DND-41 (cell line): Measurements from ENCODE around the gene NEUROD6.

Source experiments
- ATAC-seq: fragments of 200-7000 bp; cut with Tn5 transposase; 3 replicates; pipeline ENCODE4 v1.9.1; 2021; ENCODE audit warnings: low read depth; ENCODE audit not compliant: insufficient read depth
- DNase-seq: peaks from one replicate; pipeline ENCODE4 v3.0.0-alpha.2; 2020
- H2AFZ ChIP-seq: 2 replicates; pipeline ENCODE4 v1.6.0; 2012; ENCODE audit warnings: low read depth, low read length
- H3K27ac ChIP-seq: 2 replicates; pipeline ENCODE4 v1.5.1; 2012; ENCODE audit warnings: low read length, inconsistent platforms
- H3K27me3 ChIP-seq: fragments of 200-600 bp; sonication (generic); 2 replicates; pipeline ENCODE4 v1.6.0; 2012; ENCODE audit warnings: low read length, mild to moderate bottlenecking, inconsistent platforms; ENCODE audit not compliant: insufficient read depth, poor library complexity
- H3K36me3 ChIP-seq: 2 replicates; pipeline ENCODE4 v1.5.1; 2012; ENCODE audit warnings: low read length, inconsistent platforms; ENCODE audit not compliant: insufficient read depth
- H3K4me1 ChIP-seq: 2 replicates; pipeline ENCODE4 v1.5.1; 2012; ENCODE audit warnings: mild to moderate bottlenecking, low read length; ENCODE audit not compliant: insufficient read depth
- H3K4me2 ChIP-seq: 2 replicates; pipeline ENCODE4 v1.6.0; 2012; ENCODE audit warnings: mild to moderate bottlenecking, moderate library complexity, low read length, inconsistent platforms; ENCODE audit not compliant: insufficient read depth
- H3K4me3 ChIP-seq, 2 experiments: fragments of 200-600 bp in 1 of 2; shearing (Covaris generic) in 1 of 2; 2 replicates each; pipeline ENCODE4 v1.5.1; 2012 to 2016; ENCODE audit warnings: inconsistent platforms in 2 of 2, low read length in 2 of 2, mild to moderate bottlenecking in 2 of 2, low read depth in 1 of 2, moderate library complexity in 1 of 2
- H3K79me2 ChIP-seq: 2 replicates; pipeline ENCODE4 v1.6.0; 2012; ENCODE audit warnings: low read length, inconsistent platforms; ENCODE audit not compliant: insufficient read depth
- H3K9ac ChIP-seq: 2 replicates; pipeline ENCODE4 v1.6.0; 2012; ENCODE audit warnings: low read depth, mild to moderate bottlenecking, inconsistent platforms, low read length, moderate library complexity
- H3K9me3 ChIP-seq: 2 replicates; pipeline ENCODE4 v1.5.1; 2012; ENCODE audit warnings: low read length, moderate library complexity, mild to moderate bottlenecking, inconsistent platforms; ENCODE audit not compliant: insufficient read depth, severe bottlenecking
- H4K20me1 ChIP-seq: 2 replicates; pipeline ENCODE4 v1.6.0; 2012; ENCODE audit warnings: low read length; ENCODE audit not compliant: insufficient read depth
- EZH2 ChIP-seq: IDR thresholded peaks from 3 replicates; pipeline ENCODE4 v1.6.1; 2012; ENCODE audit warnings: borderline replicate concordance, low read depth, mild to moderate bottlenecking, moderate library complexity, low read length, inconsistent platforms; ENCODE audit not compliant: severe bottlenecking
- TF ChIP-seq, protein P1 (sequence below): IDR thresholded peaks from 2 replicates; pipeline ENCODE4 v1.5.1; 2012; ENCODE audit warnings: borderline replicate concordance, low read length, moderate library complexity, mild to moderate bottlenecking; ENCODE audit not compliant: poor library complexity, severe bottlenecking; ENCODE audit errors: extremely low read depth

NEUROD6 gene

DNA sequence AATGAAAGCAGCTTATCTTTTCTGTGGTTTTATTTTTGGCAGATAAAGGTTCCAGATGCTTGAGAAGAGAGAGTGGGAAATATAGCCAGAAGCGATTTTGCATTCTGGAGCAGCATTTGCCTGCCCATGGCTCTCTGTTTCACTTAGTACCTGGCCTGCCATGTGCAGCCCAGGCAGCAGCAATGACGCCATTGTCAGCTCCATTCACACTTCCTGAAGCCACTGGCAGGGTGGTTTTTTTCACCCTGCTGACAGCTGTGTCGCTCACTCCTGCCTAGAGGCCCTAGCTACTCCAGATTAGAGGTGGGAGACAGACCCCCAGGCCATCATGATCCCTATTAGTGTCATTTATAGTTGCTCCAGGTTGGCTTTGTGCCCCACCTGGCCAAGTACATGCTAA lies 30.1 kb upstream of the NEUROD6 start:
- no peak for ATAC-seq
- Histone ChIP-seq H3K9me3 (no peaks in the 10 kb centered on the region), H3K4me3 (no peak overlapping the region), H4K20me1 (no peaks in the 10 kb centered on the region), H3K36me3 (no peaks in the 10 kb centered on the region), H3K27me3 (no peaks in the 10 kb centered on the region), H3K9ac (no peak overlapping the region), H3K79me2 (no peaks in the 10 kb centered on the region), H2AFZ (no peak overlapping the region), H3K4me2 (no peak overlapping the region), H3K27ac (no peak overlapping the region), H3K4me1 (no peaks in the 10 kb centered on the region)
- no peak for TF ChIP-seq EZH2
- TF ChIP-seq, protein P1, sequence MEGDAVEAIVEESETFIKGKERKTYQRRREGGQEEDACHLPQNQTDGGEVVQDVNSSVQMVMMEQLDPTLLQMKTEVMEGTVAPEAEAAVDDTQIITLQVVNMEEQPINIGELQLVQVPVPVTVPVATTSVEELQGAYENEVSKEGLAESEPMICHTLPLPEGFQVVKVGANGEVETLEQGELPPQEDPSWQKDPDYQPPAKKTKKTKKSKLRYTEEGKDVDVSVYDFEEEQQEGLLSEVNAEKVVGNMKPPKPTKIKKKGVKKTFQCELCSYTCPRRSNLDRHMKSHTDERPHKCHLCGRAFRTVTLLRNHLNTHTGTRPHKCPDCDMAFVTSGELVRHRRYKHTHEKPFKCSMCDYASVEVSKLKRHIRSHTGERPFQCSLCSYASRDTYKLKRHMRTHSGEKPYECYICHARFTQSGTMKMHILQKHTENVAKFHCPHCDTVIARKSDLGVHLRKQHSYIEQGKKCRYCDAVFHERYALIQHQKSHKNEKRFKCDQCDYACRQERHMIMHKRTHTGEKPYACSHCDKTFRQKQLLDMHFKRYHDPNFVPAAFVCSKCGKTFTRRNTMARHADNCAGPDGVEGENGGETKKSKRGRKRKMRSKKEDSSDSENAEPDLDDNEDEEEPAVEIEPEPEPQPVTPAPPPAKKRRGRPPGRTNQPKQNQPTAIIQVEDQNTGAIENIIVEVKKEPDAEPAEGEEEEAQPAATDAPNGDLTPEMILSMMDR: no peak
- no peak for DNase-seq

- Histone ChIP-seq H3K4me2 (no peak overlapping the region), H3K36me3 (no peaks in the 10 kb centered on the region), H3K4me3 (no peak overlapping the region), H3K79me2 (no peaks in the 10 kb centered on the region), H3K27me3 (no peaks in the 10 kb centered on the region), H3K27ac (no peak overlapping the region), H4K20me1 (no peaks in the 10 kb centered on the region), H3K9me3 (no peaks in the 10 kb centered on the region), H3K9ac (no peak overlapping the region), H2AFZ (no peak overlapping the region), H3K4me1 (no peaks in the 10 kb centered on the region)
- TF ChIP-seq, protein P1: no peak
- no peak for TF ChIP-seq EZH2
- ATAC-seq: no peak
- DNase-seq: no peak
These were observed 28.1 kb upstream of the NEUROD6 start for GRCh38 chr7:31368620-31369019.

- no peaks in the 10 kb centered on the region for H3K79me2 ChIP-seq
- no peaks in the 10 kb centered on the region for H3K4me1 ChIP-seq
- no peak overlapping the region for H3K4me2 ChIP-seq
- H2AFZ ChIP-seq: no peak overlapping the region
- no peaks in the 10 kb centered on the region for H3K9me3 ChIP-seq
- no peak for DNase-seq
- H4K20me1 ChIP-seq: no peaks in the 10 kb centered on the region
- H3K4me3 ChIP-seq: no peak overlapping the region
- TF ChIP-seq, protein P1: no peak
- no peak for TF ChIP-seq EZH2
- no peak for ATAC-seq
- H3K36me3 ChIP-seq: no peaks in the 10 kb centered on the region
- H3K9ac ChIP-seq: no peak overlapping the region
- H3K27ac ChIP-seq: no peak overlapping the region
- no peaks in the 10 kb centered on the region for H3K27me3 ChIP-seq
These were observed 23.0 kb upstream of the NEUROD6 start for GRCh38 chr7:31363496-31363895.

DNA sequence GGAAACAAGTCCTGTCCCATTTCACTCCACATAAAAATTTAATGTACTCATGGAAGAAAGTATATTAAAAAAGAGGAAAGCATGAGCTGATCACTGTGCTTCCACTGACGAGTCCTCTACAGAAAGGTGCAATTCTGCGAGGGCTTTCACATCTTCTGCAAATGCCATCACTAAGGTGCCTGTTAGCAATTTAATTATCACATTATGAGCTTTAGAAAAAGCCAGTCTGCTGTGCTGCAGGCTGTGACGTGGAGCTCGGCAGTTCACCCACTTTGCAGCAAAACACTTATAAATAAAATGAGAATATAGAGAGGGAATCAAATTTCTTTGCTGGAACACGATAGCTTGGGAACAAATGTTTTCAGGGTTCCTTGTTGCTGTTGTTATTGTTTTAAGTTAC lies 22.5 kb upstream of the NEUROD6 start:
- H3K4me3 ChIP-seq: no peak overlapping the region
- H3K9me3 ChIP-seq: no peaks in the 10 kb centered on the region
- H3K4me2 ChIP-seq: no peak overlapping the region
- no peaks in the 10 kb centered on the region for H3K4me1 ChIP-seq
- no peaks in the 10 kb centered on the region for H3K36me3 ChIP-seq
- no peaks in the 10 kb centered on the region for H3K27me3 ChIP-seq
- no peak overlapping the region for H3K27ac ChIP-seq
- no peak overlapping the region for H3K9ac ChIP-seq
- DNase-seq (no peak), ATAC-seq (no peak)
- no peak overlapping the region for H2AFZ ChIP-seq
- no peak for TF ChIP-seq EZH2
- TF ChIP-seq, protein P1: no peak
- H4K20me1 ChIP-seq: no peaks in the 10 kb centered on the region
- no peaks in the 10 kb centered on the region for H3K79me2 ChIP-seq
